GM23338 (cell line): ENCODE data around the gene GALR2. TPM values are rescaled to one million over a fixed set of nuclear protein-coding genes. Genes with fewer than 3 reads are reported as not detected.

Experiments
- ATAC-seq: fragments of 200-7000 bp; cut with Tn5 transposase; 3 replicates; pipeline ENCODE4 v1.9.1; 2020
- DNase-seq: peaks from one replicate; pipeline ENCODE4 v3.0.0-alpha.2; 2015; ENCODE audit warnings: low spot score
- H2AFZ ChIP-seq: fragments of 200-600 bp; sonication (generic); 2 replicates; pipeline ENCODE4 v1.8.0; 2016; ENCODE audit warnings: antibody characterized with exemption, mild to moderate bottlenecking, moderate library complexity
- H3F3A ChIP-seq: fragments of 200-600 bp; sonication (generic); replicated peaks from 2 replicates; pipeline ENCODE4 v1.8.0; 2017; ENCODE audit warnings: antibody characterized with exemption, mixed run types, low read depth
- H3K27ac ChIP-seq: fragments of 200-600 bp; sonication (generic); 2 replicates; pipeline ENCODE4 v1.6.1; 2016; ENCODE audit warnings: low read depth
- H3K27me3 ChIP-seq: fragments of 200-600 bp; sonication (generic); 2 replicates; pipeline ENCODE4 v1.8.0; 2016; ENCODE audit warnings: mild to moderate bottlenecking, mixed run types, moderate library complexity; ENCODE audit not compliant: insufficient read depth
- H3K36me3 ChIP-seq: fragments of 200-600 bp; sonication (generic); 2 replicates; pipeline ENCODE4 v1.8.0; 2016; ENCODE audit warnings: mild to moderate bottlenecking; ENCODE audit not compliant: insufficient read depth
- H3K4me1 ChIP-seq: fragments of 200-600 bp; sonication (generic); 2 replicates; pipeline ENCODE4 v1.8.0; 2016; ENCODE audit warnings: mild to moderate bottlenecking, moderate library complexity; ENCODE audit not compliant: insufficient read depth
- H3K4me2 ChIP-seq: fragments of 200-600 bp; sonication (generic); 2 replicates; pipeline ENCODE4 v1.7.1; 2017; ENCODE audit warnings: mixed run types
- H3K4me3 ChIP-seq: fragments of 200-600 bp; sonication (generic); 2 replicates; pipeline ENCODE4 v1.6.1; 2016; ENCODE audit warnings: mixed run types
- H3K79me2 ChIP-seq: fragments of 200-600 bp; sonication (generic); replicated peaks from 2 replicates; pipeline ENCODE4 v1.8.0; 2017; ENCODE audit warnings: mild to moderate bottlenecking; ENCODE audit not compliant: insufficient read depth
- H3K9me2 ChIP-seq: fragments of 200-600 bp; sonication (generic); 2 replicates; pipeline ENCODE4 v1.8.0; 2017; ENCODE audit not compliant: insufficient read depth
- H4K20me1 ChIP-seq: fragments of 200-600 bp; sonication (generic); replicated peaks from 2 replicates; pipeline ENCODE4 v1.8.0; 2017; ENCODE audit warnings: mild to moderate bottlenecking; ENCODE audit not compliant: insufficient read depth
- H3K27ac Mint-ChIP-seq: 2 replicates; pipeline ENCODE4 v1.8.0; 2020; ENCODE audit warnings: inconsistent platforms, mild to moderate bottlenecking, moderate library complexity, mixed read lengths
- H3K27me3 Mint-ChIP-seq: 3 replicates; pipeline ENCODE4 v1.8.0; 2022; ENCODE audit warnings: low read depth, mild to moderate bottlenecking, moderate library complexity, mixed read lengths, inconsistent platforms; ENCODE audit not compliant: insufficient read depth, poor library complexity
- H3K36me3 Mint-ChIP-seq: 3 replicates; pipeline ENCODE4 v1.8.0; 2021; ENCODE audit warnings: low read depth, mild to moderate bottlenecking, inconsistent platforms, moderate library complexity, mixed read lengths
- H3K4me1 Mint-ChIP-seq: 3 replicates; pipeline ENCODE4 v1.8.0; 2020; ENCODE audit warnings: mild to moderate bottlenecking, inconsistent platforms, mixed read lengths
- H3K4me3 Mint-ChIP-seq: 3 replicates; pipeline ENCODE4 v1.8.0; 2021; ENCODE audit warnings: moderate library complexity, mild to moderate bottlenecking, inconsistent platforms, mixed read lengths
- H3K9me3 Mint-ChIP-seq: 3 replicates; pipeline ENCODE4 v1.8.0; 2020; ENCODE audit warnings: moderate library complexity, mild to moderate bottlenecking, inconsistent platforms, mixed read lengths
- CREB1 ChIP-seq: fragments of 250-450 bp; sonication (Bioruptor Pico); IDR thresholded peaks from 2 replicates; pipeline ENCODE4 v1.5.0; 2020; ENCODE audit warnings: low read depth, mild to moderate bottlenecking, moderate library complexity
- CTCF ChIP-seq, 2 experiments: fragments of 200-600 bp in 1 of 2; sonication (generic) in 1 of 2; conservative IDR thresholded peaks; 2 replicates each; pipeline versions ENCODE4 v1.5.1 to v1.6.1; 2016 to 2017; ENCODE audit warnings: antibody characterized with exemption in 2 of 2, low read depth in 2 of 2, mild to moderate bottlenecking in 2 of 2, moderate library complexity in 1 of 2
- EZH2phosphoT487 ChIP-seq: fragments of 200-600 bp; sonication (generic); IDR thresholded peaks from one replicate; pipeline ENCODE4 v1.8.1; 2018; ENCODE audit warnings: antibody characterized with exemption; ENCODE audit not compliant: unreplicated experiment
- JUNB ChIP-seq: IDR thresholded peaks from one replicate; pipeline ENCODE4 v1.6.1; 2016; ENCODE audit warnings: antibody characterized with exemption; ENCODE audit not compliant: unreplicated experiment
- NANOG ChIP-seq: IDR thresholded peaks from 2 replicates; pipeline ENCODE4 v1.6.1; 2016; ENCODE audit warnings: antibody characterized with exemption, borderline replicate concordance
- POLR2AphosphoS5 ChIP-seq: IDR thresholded peaks from 2 replicates; pipeline ENCODE4 v1.6.1; 2016; ENCODE audit warnings: antibody characterized with exemption, low read depth
- ZNF114 ChIP-seq: fragments of 250-450 bp; sonication (Bioruptor Pico); IDR thresholded peaks from 2 replicates; pipeline ENCODE4 v1.5.0; 2020; ENCODE audit warnings: mild to moderate bottlenecking, moderate library complexity
- ZNF331 ChIP-seq: fragments of 250-450 bp; sonication (Bioruptor Pico); IDR thresholded peaks from 2 replicates; pipeline ENCODE4 v1.5.0; 2020; ENCODE audit warnings: low read depth, mild to moderate bottlenecking, moderate library complexity
- polyA plus RNA-seq: library from polyadenylated mRNA; unstranded; fragments of >200 nt; fragmentation: Nextera tagmentation; extraction: Ambion mirVana; gene quantifications from 2 replicates; pipeline ENCODE4 v1.2.1, GENCODE V29; 2016
- total RNA-seq: library from RNA; depleted of rRNA; stranded (reverse); fragments of >200 nt; shearing (Covaris generic); gene quantifications from 2 replicates; pipeline ENCODE4 v1.2.3, GENCODE V29; 2014
- TF ChIP-seq, protein P1 (sequence below): IDR thresholded peaks from one replicate; pipeline ENCODE4 v1.6.1; 2018; ENCODE audit warnings: antibody characterized with exemption; ENCODE audit not compliant: unreplicated experiment
- TF ChIP-seq, protein P2 (sequence below): IDR thresholded peaks from 2 replicates; pipeline ENCODE4 v1.6.1; 2016; ENCODE audit warnings: antibody characterized with exemption
- TF ChIP-seq, protein P3 (sequence below): fragments of 250-450 bp; sonication (Bioruptor Pico); IDR thresholded peaks from 2 replicates; pipeline ENCODE4 v1.5.0; 2020; ENCODE audit warnings: mild to moderate bottlenecking, moderate library complexity

Gene GALR2
- total and polyA plus RNA-seq, 2 experiments from 2014 or later = 0.50 to 2.2 TPM

DNA sequence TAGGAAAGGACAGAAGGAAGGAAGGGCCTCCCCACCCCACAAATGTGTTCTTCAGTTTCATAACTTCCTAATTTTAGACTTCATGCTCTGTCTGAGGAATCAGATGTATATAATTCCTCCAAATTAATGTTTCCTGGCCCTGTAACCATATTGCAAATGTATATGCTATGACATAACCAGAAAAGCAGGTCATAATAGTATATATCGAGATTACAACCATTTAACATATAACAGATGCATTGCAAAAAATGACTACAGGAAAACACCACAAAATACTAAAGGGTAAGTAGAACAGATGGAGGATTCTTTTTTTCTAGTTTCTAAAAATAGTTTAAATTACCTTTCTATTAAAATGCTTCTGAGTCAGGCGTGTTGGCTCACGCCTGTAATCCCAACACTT is 32.1 kb downstream of the GALR2 start:
- no peaks in the 10 kb centered on the region for H3K9me2 ChIP-seq
- H3K27ac ChIP-seq = 0 out of 2 replicates have a peak overlapping the region, but pooled peaks have one; percentile 27
- peaks cover 16% of the 10 kb centered on the region for H3K79me2 ChIP-seq
- Mint-ChIP-seq H3K36me3 (peaks cover 9% of the 10 kb centered on the region), H3K9me3 (peaks cover 3% of the 10 kb centered on the region; the same call in 2 of the 3 replicates), H3K4me1 (peaks cover 27% of the 10 kb centered on the region), H3K27ac (no peak overlapping the region), H3K27me3 (peaks cover 10% of the 10 kb centered on the region), H3K4me3 (0 out of 3 replicates have a peak overlapping the region, but pooled peaks have one; percentile 36)
- H3K4me1 ChIP-seq = peaks cover 26% of the 10 kb centered on the region; the same call in 1 of the 2 replicates
- peaks cover 13% of the 10 kb centered on the region; the same call in 1 of the 2 replicates for H3F3A ChIP-seq
- H2AFZ ChIP-seq = no peak overlapping the region
- ATAC-seq (no peak), DNase-seq (no peak)
- TF ChIP-seq, protein P1, sequence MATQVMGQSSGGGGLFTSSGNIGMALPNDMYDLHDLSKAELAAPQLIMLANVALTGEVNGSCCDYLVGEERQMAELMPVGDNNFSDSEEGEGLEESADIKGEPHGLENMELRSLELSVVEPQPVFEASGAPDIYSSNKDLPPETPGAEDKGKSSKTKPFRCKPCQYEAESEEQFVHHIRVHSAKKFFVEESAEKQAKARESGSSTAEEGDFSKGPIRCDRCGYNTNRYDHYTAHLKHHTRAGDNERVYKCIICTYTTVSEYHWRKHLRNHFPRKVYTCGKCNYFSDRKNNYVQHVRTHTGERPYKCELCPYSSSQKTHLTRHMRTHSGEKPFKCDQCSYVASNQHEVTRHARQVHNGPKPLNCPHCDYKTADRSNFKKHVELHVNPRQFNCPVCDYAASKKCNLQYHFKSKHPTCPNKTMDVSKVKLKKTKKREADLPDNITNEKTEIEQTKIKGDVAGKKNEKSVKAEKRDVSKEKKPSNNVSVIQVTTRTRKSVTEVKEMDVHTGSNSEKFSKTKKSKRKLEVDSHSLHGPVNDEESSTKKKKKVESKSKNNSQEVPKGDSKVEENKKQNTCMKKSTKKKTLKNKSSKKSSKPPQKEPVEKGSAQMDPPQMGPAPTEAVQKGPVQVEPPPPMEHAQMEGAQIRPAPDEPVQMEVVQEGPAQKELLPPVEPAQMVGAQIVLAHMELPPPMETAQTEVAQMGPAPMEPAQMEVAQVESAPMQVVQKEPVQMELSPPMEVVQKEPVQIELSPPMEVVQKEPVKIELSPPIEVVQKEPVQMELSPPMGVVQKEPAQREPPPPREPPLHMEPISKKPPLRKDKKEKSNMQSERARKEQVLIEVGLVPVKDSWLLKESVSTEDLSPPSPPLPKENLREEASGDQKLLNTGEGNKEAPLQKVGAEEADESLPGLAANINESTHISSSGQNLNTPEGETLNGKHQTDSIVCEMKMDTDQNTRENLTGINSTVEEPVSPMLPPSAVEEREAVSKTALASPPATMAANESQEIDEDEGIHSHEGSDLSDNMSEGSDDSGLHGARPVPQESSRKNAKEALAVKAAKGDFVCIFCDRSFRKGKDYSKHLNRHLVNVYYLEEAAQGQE = no peak
- TF ChIP-seq ZNF331 (CRISPR knock-in tag) (no peak), CTCF (conservative IDR thresholded peaks at IDR 0.05; ENCODE audit: low read depth in 2 of 2) (no peak), CREB1 (no peak), JUNB (no peak), ZNF114 (CRISPR knock-in tag) (no peak), EZH2phosphoT487 (no peak), POLR2AphosphoS5 (no peak), NANOG (no peak)
- TF ChIP-seq, protein P2, sequence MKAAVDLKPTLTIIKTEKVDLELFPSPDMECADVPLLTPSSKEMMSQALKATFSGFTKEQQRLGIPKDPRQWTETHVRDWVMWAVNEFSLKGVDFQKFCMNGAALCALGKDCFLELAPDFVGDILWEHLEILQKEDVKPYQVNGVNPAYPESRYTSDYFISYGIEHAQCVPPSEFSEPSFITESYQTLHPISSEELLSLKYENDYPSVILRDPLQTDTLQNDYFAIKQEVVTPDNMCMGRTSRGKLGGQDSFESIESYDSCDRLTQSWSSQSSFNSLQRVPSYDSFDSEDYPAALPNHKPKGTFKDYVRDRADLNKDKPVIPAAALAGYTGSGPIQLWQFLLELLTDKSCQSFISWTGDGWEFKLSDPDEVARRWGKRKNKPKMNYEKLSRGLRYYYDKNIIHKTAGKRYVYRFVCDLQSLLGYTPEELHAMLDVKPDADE = no peak
- TF ChIP-seq, protein P3, sequence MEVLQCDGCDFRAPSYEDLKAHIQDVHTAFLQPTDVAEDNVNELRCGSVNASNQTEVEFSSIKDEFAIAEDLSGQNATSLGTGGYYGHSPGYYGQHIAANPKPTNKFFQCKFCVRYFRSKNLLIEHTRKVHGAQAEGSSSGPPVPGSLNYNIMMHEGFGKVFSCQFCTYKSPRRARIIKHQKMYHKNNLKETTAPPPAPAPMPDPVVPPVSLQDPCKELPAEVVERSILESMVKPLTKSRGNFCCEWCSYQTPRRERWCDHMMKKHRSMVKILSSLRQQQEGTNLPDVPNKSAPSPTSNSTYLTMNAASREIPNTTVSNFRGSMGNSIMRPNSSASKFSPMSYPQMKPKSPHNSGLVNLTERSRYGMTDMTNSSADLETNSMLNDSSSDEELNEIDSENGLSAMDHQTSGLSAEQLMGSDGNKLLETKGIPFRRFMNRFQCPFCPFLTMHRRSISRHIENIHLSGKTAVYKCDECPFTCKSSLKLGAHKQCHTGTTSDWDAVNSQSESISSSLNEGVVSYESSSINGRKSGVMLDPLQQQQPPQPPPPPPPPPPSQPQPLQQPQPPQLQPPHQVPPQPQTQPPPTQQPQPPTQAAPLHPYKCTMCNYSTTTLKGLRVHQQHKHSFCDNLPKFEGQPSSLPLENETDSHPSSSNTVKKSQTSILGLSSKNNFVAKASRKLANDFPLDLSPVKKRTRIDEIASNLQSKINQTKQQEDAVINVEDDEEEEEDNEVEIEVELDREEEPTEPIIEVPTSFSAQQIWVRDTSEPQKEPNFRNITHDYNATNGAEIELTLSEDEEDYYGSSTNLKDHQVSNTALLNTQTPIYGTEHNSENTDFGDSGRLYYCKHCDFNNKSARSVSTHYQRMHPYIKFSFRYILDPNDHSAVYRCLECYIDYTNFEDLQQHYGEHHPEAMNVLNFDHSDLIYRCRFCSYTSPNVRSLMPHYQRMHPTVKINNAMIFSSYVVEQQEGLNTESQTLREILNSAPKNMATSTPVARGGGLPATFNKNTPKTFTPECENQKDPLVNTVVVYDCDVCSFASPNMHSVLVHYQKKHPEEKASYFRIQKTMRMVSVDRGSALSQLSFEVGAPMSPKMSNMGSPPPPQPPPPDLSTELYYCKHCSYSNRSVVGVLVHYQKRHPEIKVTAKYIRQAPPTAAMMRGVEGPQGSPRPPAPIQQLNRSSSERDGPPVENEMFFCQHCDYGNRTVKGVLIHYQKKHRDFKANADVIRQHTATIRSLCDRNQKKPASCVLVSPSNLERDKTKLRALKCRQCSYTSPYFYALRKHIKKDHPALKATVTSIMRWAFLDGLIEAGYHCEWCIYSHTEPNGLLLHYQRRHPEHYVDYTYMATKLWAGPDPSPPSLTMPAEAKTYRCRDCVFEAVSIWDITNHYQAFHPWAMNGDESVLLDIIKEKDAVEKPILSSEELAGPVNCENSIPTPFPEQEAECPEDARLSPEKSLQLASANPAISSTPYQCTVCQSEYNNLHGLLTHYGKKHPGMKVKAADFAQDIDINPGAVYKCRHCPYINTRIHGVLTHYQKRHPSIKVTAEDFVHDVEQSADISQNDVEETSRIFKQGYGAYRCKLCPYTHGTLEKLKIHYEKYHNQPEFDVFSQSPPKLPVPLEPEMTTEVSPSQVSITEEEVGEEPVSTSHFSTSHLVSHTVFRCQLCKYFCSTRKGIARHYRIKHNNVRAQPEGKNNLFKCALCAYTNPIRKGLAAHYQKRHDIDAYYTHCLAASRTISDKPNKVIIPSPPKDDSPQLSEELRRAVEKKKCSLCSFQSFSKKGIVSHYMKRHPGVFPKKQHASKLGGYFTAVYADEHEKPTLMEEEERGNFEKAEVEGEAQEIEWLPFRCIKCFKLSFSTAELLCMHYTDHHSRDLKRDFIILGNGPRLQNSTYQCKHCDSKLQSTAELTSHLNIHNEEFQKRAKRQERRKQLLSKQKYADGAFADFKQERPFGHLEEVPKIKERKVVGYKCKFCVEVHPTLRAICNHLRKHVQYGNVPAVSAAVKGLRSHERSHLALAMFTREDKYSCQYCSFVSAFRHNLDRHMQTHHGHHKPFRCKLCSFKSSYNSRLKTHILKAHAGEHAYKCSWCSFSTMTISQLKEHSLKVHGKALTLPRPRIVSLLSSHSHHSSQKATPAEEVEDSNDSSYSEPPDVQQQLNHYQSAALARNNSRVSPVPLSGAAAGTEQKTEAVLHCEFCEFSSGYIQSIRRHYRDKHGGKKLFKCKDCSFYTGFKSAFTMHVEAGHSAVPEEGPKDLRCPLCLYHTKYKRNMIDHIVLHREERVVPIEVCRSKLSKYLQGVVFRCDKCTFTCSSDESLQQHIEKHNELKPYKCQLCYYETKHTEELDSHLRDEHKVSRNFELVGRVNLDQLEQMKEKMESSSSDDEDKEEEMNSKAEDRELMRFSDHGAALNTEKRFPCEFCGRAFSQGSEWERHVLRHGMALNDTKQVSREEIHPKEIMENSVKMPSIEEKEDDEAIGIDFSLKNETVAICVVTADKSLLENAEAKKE (CRISPR knock-in tag) = no peak
- H3K4me3 ChIP-seq = no peak overlapping the region
- no peaks in the 10 kb centered on the region; the same call in 1 of the 2 replicates for H3K36me3 ChIP-seq
- no peaks in the 10 kb centered on the region for H3K27me3 ChIP-seq
- no peaks in the 10 kb centered on the region; the same call in 1 of the 2 replicates for H4K20me1 ChIP-seq
- H3K4me2 ChIP-seq = peak overlapping the region; percentile 6
